Upper lobe of left lung (tissue), 4 donors: Measurements from ENCODE around the gene OR52E2.

Experiments used
- CTCF ChIP-seq, 6 experiments: fragments of 450-650 bp in 4 of 6; fragments of 200-600 bp in 2 of 6; sonication (generic) in 2 of 6; IDR thresholded peaks; one replicate each; pipeline ENCODE4 v1.5.1; 2016 to 2019; ENCODE audit warnings: antibody characterized with exemption in 6 of 6
- EP300 ChIP-seq, 4 donors: sonication (generic); formaldehyde crosslinking; IDR thresholded peaks; one replicate each; pipeline ENCODE4 v1.5.1; 2017; ENCODE audit warnings: antibody characterized with exemption in 4 of 4, control low read depth in 2 of 4
- POLR2A ChIP-seq, 4 donors: fragments of 450-650 bp; IDR thresholded peaks; one replicate each; pipeline ENCODE4 v1.5.1; 2016 to 2017; ENCODE audit warnings: antibody characterized with exemption in 4 of 4, mild to moderate bottlenecking in 2 of 4
- POLR2AphosphoS5 ChIP-seq, 2 donors: sonication (generic); formaldehyde crosslinking; IDR thresholded peaks; one replicate each; pipeline ENCODE4 v1.5.1; 2017; ENCODE audit warnings: antibody characterized with exemption in 2 of 2

- no peak for TF ChIP-seq CTCF (IDR thresholded peaks at IDR 0.05)
- no peak for TF ChIP-seq POLR2A (IDR thresholded peaks at IDR 0.05)
- no peak for TF ChIP-seq POLR2AphosphoS5 (IDR thresholded peaks at IDR 0.05)
- TF ChIP-seq EP300 (IDR thresholded peaks at IDR 0.05), result no peak
These were observed 22.8 kb downstream of the OR52E2 start for GRCh38 chr11:5036669-5037068.
